Inflammatory macrophage (primary cell): ENCODE measurements around the gene PIAS1.

Experiments used
- DNase-seq, 2 donors: peaks; one replicate each; pipeline ENCODE4 v3.0.0-alpha.2; 2020 to 2022

PIAS1 gene

DNA sequence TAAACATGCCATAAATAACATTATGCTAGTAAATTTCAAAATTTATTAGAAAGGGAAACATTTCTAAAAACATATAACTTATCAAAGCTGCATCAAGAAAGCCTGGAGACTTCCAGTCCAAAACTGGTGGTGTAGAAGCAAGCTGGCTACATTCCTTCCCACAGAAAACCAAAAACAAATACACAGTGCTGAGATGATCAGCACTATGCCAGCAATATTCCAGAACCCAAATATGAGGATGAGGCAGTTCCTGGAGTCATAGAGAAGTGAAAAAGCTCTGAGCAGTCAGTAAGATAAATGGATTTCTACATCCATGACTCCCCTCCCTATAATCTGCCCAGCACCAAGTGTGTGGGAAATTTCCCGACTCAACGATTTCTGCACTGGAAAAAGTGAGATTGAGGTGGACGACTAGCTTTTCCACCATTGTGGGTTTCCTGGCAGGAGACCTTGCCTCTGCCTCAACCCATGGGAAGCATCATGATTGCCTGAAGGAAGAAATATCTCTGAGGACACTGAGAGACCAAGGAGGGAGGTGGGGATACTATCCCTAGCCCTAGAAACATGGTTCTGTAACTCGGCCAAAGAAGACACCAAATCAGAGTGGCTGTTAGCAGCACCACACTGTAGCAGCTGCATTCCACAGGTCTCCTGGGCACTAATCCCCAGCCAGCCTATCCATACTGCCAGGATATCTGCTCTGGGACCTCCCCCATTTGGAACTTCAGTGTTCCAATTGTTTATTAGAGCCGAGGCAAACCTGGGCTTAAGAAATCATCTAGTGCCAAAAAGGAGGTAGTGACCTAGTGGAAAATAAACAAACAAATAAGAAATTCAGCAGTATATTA is 187.2 kb downstream of the PIAS1 start:
- no peak for DNase-seq
